HG02970 (cell line): ENCODE results near the gene RIN3.

ENCODE experiments used
- ATAC-seq: cut with Tn5 transposase; IDR thresholded peaks from one replicate; pipeline ENCODE4 v1.9.1; 2021; ENCODE audit warnings: mild to moderate bottlenecking, moderate library complexity, moderate number of reproducible peaks; ENCODE audit not compliant: unreplicated experiment, low FRiP score

The RIN3 gene

GRCh38 chr14:92568621-92569479 lies 55.3 kb downstream of the RIN3 start:
- ATAC-seq: no peak

- no peak for ATAC-seq
Observed at GRCh38 chr14:92570674-92571262, 57.2 kb downstream of the RIN3 start.

GRCh38 chr14:92572050-92572449 lies 58.5 kb downstream of the RIN3 start:
- no peak for ATAC-seq

GRCh38 chr14:92573761-92574498 lies 60.3 kb downstream of the RIN3 start:
- no peak for ATAC-seq

- ATAC-seq: no peak
Observed at GRCh38 chr14:92575061-92575747, 61.6 kb downstream of the RIN3 start.

GRCh38 chr14:92575748-92576303 lies 62.2 kb downstream of the RIN3 start:
- no peak for ATAC-seq

GRCh38 chr14:92577321-92577742 lies 63.8 kb downstream of the RIN3 start:
- ATAC-seq: peak; percentile 50

- no peak for ATAC-seq
Observed at GRCh38 chr14:92578511-92578910, 64.9 kb downstream of the RIN3 start.

GRCh38 chr14:92579244-92579936 lies 65.8 kb downstream of the RIN3 start:
- ATAC-seq: no peak

- ATAC-seq: no peak
Observed at GRCh38 chr14:92581206-92581605, 67.6 kb downstream of the RIN3 start.

GRCh38 chr14:92581966-92582566 lies 68.5 kb downstream of the RIN3 start:
- ATAC-seq: no peak

- no peak for ATAC-seq
Observed at GRCh38 chr14:92582706-92583452, 69.3 kb downstream of the RIN3 start.

- no peak for ATAC-seq
Observed at GRCh38 chr14:92584220-92584619, 70.6 kb downstream of the RIN3 start.

GRCh38 chr14:92584816-92585215 lies 71.2 kb downstream of the RIN3 start:
- no peak for ATAC-seq

GRCh38 chr14:92585981-92586937 lies 72.7 kb downstream of the RIN3 start:
- no peak for ATAC-seq

GRCh38 chr14:92586963-92587699 lies 73.5 kb downstream of the RIN3 start:
- no peak for ATAC-seq

- ATAC-seq: no peak
Observed at GRCh38 chr14:92587700-92588085, 74.1 kb downstream of the RIN3 start.
